GM12874 (cell line): ENCODE results near the gene OR4N2.
"Not testable (repeated sequence)": the region's sequence is repeated elsewhere in the genome, so short reads cannot be mapped to it uniquely, and the experiment has no call there.

Experiments
- CTCF ChIP-seq: IDR thresholded peaks from 2 replicates; pipeline ENCODE4 v1.5.1; 2011; ENCODE audit warnings: low read depth, mild to moderate bottlenecking, control low read depth, low read length, moderate library complexity; ENCODE audit not compliant: insufficient read depth

OR4N2 gene

GRCh38 chr14:19803470-19803869, at the start of gene OR4N2:
OR4N2 (plus strand) TSS chr14:19803770; CDS start chr14:19827449, 23,679 bp downstream.
- not testable (repeated sequence) for TF ChIP-seq CTCF

GRCh38 chr14:19754172-19754571, 49.4 kb upstream of the OR4N2 start:
- no peak for TF ChIP-seq CTCF

- TF ChIP-seq CTCF: no peak
These were observed 31.6 kb upstream of the OR4N2 start for GRCh38 chr14:19771895-19772430.

GRCh38 chr14:19773204-19773603, 30.4 kb upstream of the OR4N2 start, which contains the start of gene OR4M1:
OR4M1 (plus strand) TSS chr14:19773504; CDS start chr14:19780323, 6,819 bp downstream.
- not testable (repeated sequence) for TF ChIP-seq CTCF

- no peak for TF ChIP-seq CTCF
These were observed 28.0 kb upstream of the OR4N2 start for GRCh38 chr14:19775587-19775986.

GRCh38 chr14:19799880-19800279, 3.7 kb upstream of the OR4N2 start:
- no peak for TF ChIP-seq CTCF

- no peak for TF ChIP-seq CTCF
These were observed 3.1 kb upstream of the OR4N2 start for GRCh38 chr14:19800282-19801117.
